ENCODE data around the gene RPS6KL1. TPM values are rescaled to one million over a fixed set of nuclear protein-coding genes. Genes with fewer than 3 reads are reported as not detected.
A peak's percentile ranks its signal among the peaks of the same experiment; 100 is the strongest.

RPS6KL1 gene
- total RNA-seq, 1 experiment from 2014 or later = not detected

GRCh38 chr14:74948228-74949175, 25.4 kb upstream of the RPS6KL1 start:
- no peaks in the 10 kb centered on the region for H3K9me3 ChIP-seq (replicated peaks)
- DNase-seq (ENCODE audit: low read depth in 1 of 2, low spot score in 2 of 2) = no peak
- H3K36me3 ChIP-seq = no peaks in the 10 kb centered on the region
- no peak overlapping the region for H3K27ac ChIP-seq
- no peaks in the 10 kb centered on the region for H3K27me3 ChIP-seq (replicated peaks)
- no peaks in the 10 kb centered on the region for H3K4me1 ChIP-seq (replicated peaks)
- no peak overlapping the region for H3K4me3 ChIP-seq

GRCh38 chr14:74947353-74948227, 24.5 kb upstream of the RPS6KL1 start:
- DNase-seq (ENCODE audit: low read depth in 1 of 2, low spot score in 2 of 2) = no peak

GRCh38 chr14:74946659-74947281, 23.7 kb upstream of the RPS6KL1 start:
- H3K9me3 ChIP-seq (replicated peaks) = no peaks in the 10 kb centered on the region
- H3K4me1 ChIP-seq (replicated peaks) = no peaks in the 10 kb centered on the region
- H3K27me3 ChIP-seq (replicated peaks) = no peaks in the 10 kb centered on the region
- H3K27ac ChIP-seq = no peak overlapping the region
- DNase-seq (ENCODE audit: low read depth in 1 of 2, low spot score in 2 of 2) = no peak
- no peaks in the 10 kb centered on the region for H3K36me3 ChIP-seq
- H3K4me3 ChIP-seq = no peak overlapping the region

More at GRCh38 chr14:74947353-74948227, 24.5 kb upstream of the RPS6KL1 start:
- Histone ChIP-seq H3K27me3 (replicated peaks) (no peaks in the 10 kb centered on the region), H3K27ac (no peak overlapping the region), H3K4me1 (replicated peaks) (no peaks in the 10 kb centered on the region), H3K4me3 (no peak overlapping the region), H3K9me3 (replicated peaks) (no peaks in the 10 kb centered on the region), H3K36me3 (no peaks in the 10 kb centered on the region)

- Histone ChIP-seq H3K36me3 (no peaks in the 10 kb centered on the region), H3K27ac (no peak overlapping the region), H3K27me3 (replicated peaks) (no peaks in the 10 kb centered on the region), H3K9me3 (replicated peaks) (no peaks in the 10 kb centered on the region), H3K4me3 (no peak overlapping the region), H3K4me1 (replicated peaks) (no peaks in the 10 kb centered on the region)
- DNase-seq (ENCODE audit: low read depth in 1 of 2, low spot score in 2 of 2) = peak; percentile 45 to 74
Observed at GRCh38 chr14:74945852-74946658, 23.0 kb upstream of the RPS6KL1 start.

- peak in 1 of 2 experiments; percentile 14 for DNase-seq (ENCODE audit: low read depth in 1 of 2, low spot score in 2 of 2)
Observed at GRCh38 chr14:74945261-74945851, 22.3 kb upstream of the RPS6KL1 start.

GRCh38 chr14:74942608-74943007, 19.5 kb upstream of the RPS6KL1 start:
- Histone ChIP-seq H3K4me3 (no peak overlapping the region), H3K27ac (no peak overlapping the region), H3K36me3 (no peaks in the 10 kb centered on the region), H3K27me3 (replicated peaks) (no peaks in the 10 kb centered on the region), H3K4me1 (replicated peaks) (peaks cover 11% of the 10 kb centered on the region), H3K9me3 (replicated peaks) (no peaks in the 10 kb centered on the region)
- no peak for DNase-seq (ENCODE audit: low read depth in 1 of 2, low spot score in 2 of 2)

More at GRCh38 chr14:74945261-74945851, 22.3 kb upstream of the RPS6KL1 start:
- Histone ChIP-seq H3K9me3 (replicated peaks) (no peaks in the 10 kb centered on the region), H3K4me3 (no peak overlapping the region), H3K36me3 (no peaks in the 10 kb centered on the region), H3K27ac (no peak overlapping the region), H3K27me3 (replicated peaks) (no peaks in the 10 kb centered on the region), H3K4me1 (replicated peaks) (peaks cover 2% of the 10 kb centered on the region)

GRCh38 chr14:74942181-74942580, 19.1 kb upstream of the RPS6KL1 start:
- Histone ChIP-seq H3K4me3 (no peak overlapping the region), H3K36me3 (no peaks in the 10 kb centered on the region), H3K9me3 (replicated peaks) (no peaks in the 10 kb centered on the region), H3K27me3 (replicated peaks) (no peaks in the 10 kb centered on the region), H3K4me1 (replicated peaks) (peaks cover 11% of the 10 kb centered on the region), H3K27ac (no peak overlapping the region)
- no peak for DNase-seq (ENCODE audit: low read depth in 1 of 2, low spot score in 2 of 2)

GRCh38 chr14:74941676-74942097, 18.6 kb upstream of the RPS6KL1 start:
- Histone ChIP-seq H3K27ac (no peak overlapping the region), H3K36me3 (no peaks in the 10 kb centered on the region), H3K27me3 (replicated peaks) (no peaks in the 10 kb centered on the region), H3K4me3 (no peak overlapping the region), H3K9me3 (replicated peaks) (no peaks in the 10 kb centered on the region), H3K4me1 (replicated peaks) (peaks cover 11% of the 10 kb centered on the region)
- no peak for DNase-seq (ENCODE audit: low read depth in 1 of 2, low spot score in 2 of 2)

GRCh38 chr14:74940956-74941565, 18.0 kb upstream of the RPS6KL1 start:
- Histone ChIP-seq H3K9me3 (replicated peaks) (no peaks in the 10 kb centered on the region), H3K4me3 (no peak overlapping the region), H3K27ac (no peak overlapping the region), H3K36me3 (no peaks in the 10 kb centered on the region), H3K4me1 (replicated peaks) (peaks cover 11% of the 10 kb centered on the region), H3K27me3 (replicated peaks) (no peaks in the 10 kb centered on the region)
- no peak for DNase-seq (ENCODE audit: low read depth in 1 of 2, low spot score in 2 of 2)

- Histone ChIP-seq H3K27ac (no peak overlapping the region), H3K4me3 (no peak overlapping the region), H3K4me1 (replicated peaks) (peaks cover 14% of the 10 kb centered on the region), H3K27me3 (replicated peaks) (no peaks in the 10 kb centered on the region), H3K36me3 (no peaks in the 10 kb centered on the region), H3K9me3 (replicated peaks) (no peaks in the 10 kb centered on the region)
- DNase-seq (ENCODE audit: low read depth in 1 of 2, low spot score in 2 of 2) = no peak
Observed at GRCh38 chr14:74938531-74939495, 15.8 kb upstream of the RPS6KL1 start.

GRCh38 chr14:74937171-74937570, 14.1 kb upstream of the RPS6KL1 start:
- DNase-seq (ENCODE audit: low read depth in 1 of 2, low spot score in 2 of 2) = no peak
- no peaks in the 10 kb centered on the region for H3K27me3 ChIP-seq (replicated peaks)

More at GRCh38 chr14:74937171-74937570, 14.1 kb upstream of the RPS6KL1 start:
- Histone ChIP-seq H3K27ac (no peak overlapping the region), H3K9me3 (replicated peaks) (no peaks in the 10 kb centered on the region), H3K36me3 (no peaks in the 10 kb centered on the region), H3K4me1 (replicated peaks) (peaks cover 14% of the 10 kb centered on the region), H3K4me3 (no peak overlapping the region)
